Measurements from ENCODE around the gene KIAA1671. TPM values are rescaled to one million over a fixed set of nuclear protein-coding genes. Genes with fewer than 3 reads are reported as not detected.
A peak's percentile ranks its signal among the peaks of the same experiment; 100 is the strongest.

KIAA1671 gene
- total RNA-seq, 3 donors from 2014 or later = 71.3 to 131 (median 88.9) TPM

DNA sequence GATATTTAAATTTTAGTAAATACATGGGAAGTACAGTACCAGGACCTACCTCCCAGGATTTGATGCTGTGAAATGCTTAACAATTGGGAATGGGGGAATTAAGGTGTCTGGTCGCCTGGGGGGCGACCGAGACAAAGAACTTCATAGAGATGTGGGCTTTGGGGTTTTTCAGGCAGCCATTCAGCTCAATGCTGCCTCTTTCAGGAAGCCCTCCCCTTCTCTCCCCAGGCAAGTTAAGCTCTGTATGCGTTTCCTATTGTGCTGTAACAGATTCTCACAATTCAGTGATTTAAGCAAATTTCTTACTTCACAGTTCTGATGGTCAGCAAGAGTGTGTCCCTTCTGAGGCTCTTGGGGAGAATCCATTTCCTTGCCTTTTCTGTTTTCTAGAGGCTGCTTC, 53.8 kb downstream of the KIAA1671 start:
- Histone ChIP-seq H3K9me3 (no peaks in the 10 kb centered on the region), H3K36me3 (ENCODE audit: low read depth) (no peaks in the 10 kb centered on the region), H3K4me1 (ENCODE audit: low read depth) (no peaks in the 10 kb centered on the region), H3K4me3 (no peak overlapping the region)
- TF ChIP-seq, protein P1, sequence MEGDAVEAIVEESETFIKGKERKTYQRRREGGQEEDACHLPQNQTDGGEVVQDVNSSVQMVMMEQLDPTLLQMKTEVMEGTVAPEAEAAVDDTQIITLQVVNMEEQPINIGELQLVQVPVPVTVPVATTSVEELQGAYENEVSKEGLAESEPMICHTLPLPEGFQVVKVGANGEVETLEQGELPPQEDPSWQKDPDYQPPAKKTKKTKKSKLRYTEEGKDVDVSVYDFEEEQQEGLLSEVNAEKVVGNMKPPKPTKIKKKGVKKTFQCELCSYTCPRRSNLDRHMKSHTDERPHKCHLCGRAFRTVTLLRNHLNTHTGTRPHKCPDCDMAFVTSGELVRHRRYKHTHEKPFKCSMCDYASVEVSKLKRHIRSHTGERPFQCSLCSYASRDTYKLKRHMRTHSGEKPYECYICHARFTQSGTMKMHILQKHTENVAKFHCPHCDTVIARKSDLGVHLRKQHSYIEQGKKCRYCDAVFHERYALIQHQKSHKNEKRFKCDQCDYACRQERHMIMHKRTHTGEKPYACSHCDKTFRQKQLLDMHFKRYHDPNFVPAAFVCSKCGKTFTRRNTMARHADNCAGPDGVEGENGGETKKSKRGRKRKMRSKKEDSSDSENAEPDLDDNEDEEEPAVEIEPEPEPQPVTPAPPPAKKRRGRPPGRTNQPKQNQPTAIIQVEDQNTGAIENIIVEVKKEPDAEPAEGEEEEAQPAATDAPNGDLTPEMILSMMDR (IDR thresholded peaks at IDR 0.05) = no peak
- intact Hi-C loops (cut with DNase I, micrococcal nuclease) = no loop called here
- ATAC-seq = no peak
- DNase-seq = no peak

DNA sequence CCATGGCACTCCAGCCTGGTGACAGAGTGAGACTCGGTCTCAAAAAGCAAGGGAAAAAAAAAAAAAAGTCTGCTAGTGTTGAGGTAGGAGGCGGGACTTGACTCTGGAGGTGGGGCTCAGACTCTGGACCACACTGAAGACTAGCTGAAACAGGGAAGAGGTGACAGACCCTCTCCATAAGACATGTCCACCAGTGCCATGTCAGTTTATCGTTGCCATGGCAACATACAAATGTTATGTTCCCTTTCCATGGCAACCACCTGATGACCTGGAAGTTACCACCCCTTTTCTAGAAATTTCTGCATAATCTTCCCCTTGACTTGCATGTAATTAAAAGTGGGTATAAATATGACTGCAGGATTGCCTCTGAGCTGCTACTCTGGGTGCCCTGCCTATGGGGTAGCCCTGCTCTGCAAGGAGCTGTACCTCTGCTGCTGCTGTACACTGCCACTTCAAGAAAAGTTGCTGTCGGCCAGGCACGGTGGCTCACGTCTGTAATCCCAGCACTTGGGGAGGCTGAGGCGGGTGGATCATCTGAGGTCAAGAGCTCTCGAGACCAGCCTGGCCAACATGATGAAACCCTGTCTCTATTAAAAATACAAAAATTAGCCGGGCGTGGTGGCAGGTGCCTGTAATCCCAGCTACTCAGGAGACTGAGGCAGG, 55.1 kb downstream of the KIAA1671 start:
- ATAC-seq = peak; percentile 54
- no peak for DNase-seq
- Histone ChIP-seq H3K4me1 (ENCODE audit: low read depth) (peaks cover 5% of the 10 kb centered on the region), H3K9me3 (no peaks in the 10 kb centered on the region), H3K4me3 (no peak overlapping the region), H3K36me3 (ENCODE audit: low read depth) (no peaks in the 10 kb centered on the region)
- intact Hi-C loops (cut with DNase I, micrococcal nuclease) = no loop called here
- TF ChIP-seq, protein P1 (IDR thresholded peaks at IDR 0.05) = no peak

DNA sequence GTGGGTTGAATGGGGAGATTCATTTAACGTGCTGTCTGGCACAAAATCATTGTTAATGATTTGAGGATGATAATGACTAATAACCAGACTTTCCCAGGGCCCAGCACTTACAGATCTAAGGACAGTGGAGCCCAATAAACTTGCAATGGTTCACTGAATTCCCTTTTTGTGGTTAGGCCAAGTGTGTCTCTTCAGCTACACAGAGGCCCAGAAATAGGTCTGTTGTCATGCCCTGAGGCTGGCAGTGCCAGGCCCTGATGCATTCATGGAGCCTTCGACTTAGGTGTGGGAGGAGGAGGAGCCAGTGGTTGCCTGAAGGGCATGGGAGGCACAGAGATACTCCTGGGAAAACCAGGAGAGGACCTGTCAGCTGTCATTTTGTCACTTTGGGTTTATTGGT, 56.1 kb downstream of the KIAA1671 start:
- intact Hi-C loops (cut with DNase I, micrococcal nuclease) = no loop called here
- no peak overlapping the region for H3K4me3 ChIP-seq
- ATAC-seq (no peak), DNase-seq (no peak)
- TF ChIP-seq, protein P1 (IDR thresholded peaks at IDR 0.05) = no peak
- H3K36me3 ChIP-seq (ENCODE audit: low read depth) = no peaks in the 10 kb centered on the region
- no peaks in the 10 kb centered on the region for H3K9me3 ChIP-seq
- H3K4me1 ChIP-seq (ENCODE audit: low read depth) = peaks cover 16% of the 10 kb centered on the region

DNA sequence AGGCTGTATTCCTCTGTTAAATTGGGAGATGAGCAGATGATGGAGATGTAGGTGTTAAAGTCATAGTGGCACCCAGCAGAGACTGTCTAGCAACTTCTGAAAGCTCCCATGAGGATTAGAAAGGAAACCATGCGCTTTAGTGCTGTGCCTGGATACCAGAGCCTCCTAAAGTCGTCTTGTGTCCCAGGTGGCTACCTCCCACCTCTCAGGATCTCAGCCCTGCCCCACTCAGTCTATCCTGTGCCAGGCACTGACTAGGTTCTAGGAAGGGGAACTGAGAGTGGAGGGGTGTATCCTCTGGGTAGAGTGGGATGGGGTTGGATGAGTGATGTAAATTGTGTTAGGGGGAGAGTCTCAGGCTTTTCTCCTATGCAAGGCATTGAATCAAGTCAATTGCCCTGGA, 60.2 kb downstream of the KIAA1671 start:
- no peak for ATAC-seq
- no peaks in the 10 kb centered on the region for H3K9me3 ChIP-seq
- intact Hi-C loops (cut with DNase I, micrococcal nuclease) = no loop called here

DNA sequence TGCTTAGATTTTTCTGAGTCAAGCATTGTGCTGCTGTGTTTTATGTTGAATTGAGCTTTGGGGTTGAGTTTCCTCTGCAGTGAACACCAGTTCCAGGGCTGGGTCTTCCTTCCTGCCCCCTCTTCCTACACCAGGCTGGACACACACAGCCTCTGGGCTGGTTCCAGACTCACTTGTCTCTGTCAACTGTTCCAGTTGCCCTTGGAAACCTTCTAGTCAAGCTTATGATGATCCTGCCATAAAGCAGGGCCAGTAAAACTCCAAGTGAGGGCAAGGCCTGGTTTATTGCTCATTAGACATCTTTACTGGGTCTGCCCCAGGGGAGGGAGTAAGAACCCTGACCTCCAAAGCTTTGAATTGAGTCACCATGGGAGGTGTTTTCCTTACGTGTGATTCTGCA, 61.1 kb downstream of the KIAA1671 start:
- no peak overlapping the region for H3K4me3 ChIP-seq
- no peaks in the 10 kb centered on the region for H3K9me3 ChIP-seq
- DNase-seq (peak; percentile 59 to 85 (median 62)), ATAC-seq (peak; percentile 96)
- no peaks in the 10 kb centered on the region for H3K36me3 ChIP-seq (ENCODE audit: low read depth)
- TF ChIP-seq, protein P1 (IDR thresholded peaks at IDR 0.05) = no peak
- intact Hi-C loops (cut with DNase I, micrococcal nuclease) = no loop called here
- H3K4me1 ChIP-seq (ENCODE audit: low read depth) = peaks cover 30% of the 10 kb centered on the region

More for the DNA sequence above, 60.2 kb downstream of the KIAA1671 start:
- DNase-seq = no peak
- TF ChIP-seq, protein P1 (IDR thresholded peaks at IDR 0.05) = no peak
- no peak overlapping the region for H3K4me3 ChIP-seq
- no peaks in the 10 kb centered on the region for H3K36me3 ChIP-seq (ENCODE audit: low read depth)
- peaks cover 30% of the 10 kb centered on the region for H3K4me1 ChIP-seq (ENCODE audit: low read depth)
